ENCODE data around the gene SLFN12L. TPM values are rescaled to one million over a fixed set of nuclear protein-coding genes. Genes with fewer than 3 reads are reported as not detected.
A peak's percentile ranks its signal among the peaks of the same experiment; 100 is the strongest.

Gene SLFN12L
- total and polyA plus RNA-seq, 9 of the 15 experiments (the other 6 are each of a cell fraction or from before 2014, with no cell fraction given) = 0.04 to 0.31 (median 0.08) TPM; not detected in 3

DNA sequence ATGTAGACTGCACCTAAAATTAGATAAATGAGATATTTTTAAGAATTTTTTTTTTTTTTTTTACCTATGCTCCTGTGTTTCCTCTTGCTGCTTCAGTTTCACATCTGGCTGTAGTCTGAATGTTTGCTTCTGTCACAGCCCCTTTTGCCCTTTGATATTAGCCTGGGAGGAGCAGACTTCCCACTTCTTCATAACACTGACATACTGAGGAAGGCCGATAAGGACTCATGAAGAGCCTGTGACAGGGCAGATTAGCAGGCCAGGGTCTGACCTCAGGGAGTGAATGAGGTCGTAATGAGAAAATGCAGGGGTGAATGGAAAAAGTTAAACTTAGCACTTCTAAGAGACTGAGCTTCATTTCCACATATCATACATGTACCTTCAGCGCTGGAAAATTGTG lies 23.2 kb upstream of the SLFN12L start, which contains the start of gene SLFN14 (continued):
- TF ChIP-seq NFE2L1 (tag; IDR thresholded peaks at IDR 0.05; ENCODE audit: borderline replicate concordance, low read depth) (no peak), GTF2A2 (tag; IDR thresholded peaks at IDR 0.05) (no peak), XRCC5 (IDR thresholded peaks at IDR 0.05; ENCODE audit: low read depth, low read length) (no peak), HNRNPK (IDR thresholded peaks at IDR 0.05; ENCODE audit: low read depth, low read length, poor library complexity, severe bottlenecking) (no peak), CBFA2T2 (conservative IDR thresholded peaks at IDR 0.05) (peak; percentile 99), ZKSCAN8 (CRISPR knock-in tag; IDR thresholded peaks at IDR 0.05) (peak; percentile 80; the same call in 1 of the 2 replicates), SRSF1 (IDR thresholded peaks at IDR 0.05; ENCODE audit: low read depth, low read length) (no peak), NFE2 (IDR thresholded peaks at IDR 0.05; ENCODE audit: low read depth) (peak; percentile 72), NR2F6 (CRISPR knock-in tag; IDR thresholded peaks at IDR 0.05) (no peak), CHD1 (IDR thresholded peaks at IDR 0.05; ENCODE audit: low read length) (no peak), RUNX1 (IDR thresholded peaks at IDR 0.05; ENCODE audit: low read depth) (peak; percentile 84; the same call in 1 of the 2 replicates), ESRRB (CRISPR knock-in tag; IDR thresholded peaks at IDR 0.05; ENCODE audit: borderline replicate concordance) (no peak), POLR2A (conservative IDR thresholded peaks at IDR 0.05) (peak; percentile 67), COPS2 (conservative IDR thresholded peaks at IDR 0.05) (no peak), NR2C2 (CRISPR knock-in tag; IDR thresholded peaks at IDR 0.05) (no peak), NR2C2 (tag; IDR thresholded peaks at IDR 0.05) (peak; percentile 90), DMBX1 (CRISPR knock-in tag; IDR thresholded peaks at IDR 0.05; ENCODE audit: borderline replicate concordance) (peak; percentile 91), SMAD1 (IDR thresholded peaks at IDR 0.05; ENCODE audit: low read depth, low read length, partially characterized antibody) (peak; percentile 79), ZNF436 (CRISPR knock-in tag; IDR thresholded peaks at IDR 0.05) (no peak)
- TF ChIP-seq, protein P1, sequence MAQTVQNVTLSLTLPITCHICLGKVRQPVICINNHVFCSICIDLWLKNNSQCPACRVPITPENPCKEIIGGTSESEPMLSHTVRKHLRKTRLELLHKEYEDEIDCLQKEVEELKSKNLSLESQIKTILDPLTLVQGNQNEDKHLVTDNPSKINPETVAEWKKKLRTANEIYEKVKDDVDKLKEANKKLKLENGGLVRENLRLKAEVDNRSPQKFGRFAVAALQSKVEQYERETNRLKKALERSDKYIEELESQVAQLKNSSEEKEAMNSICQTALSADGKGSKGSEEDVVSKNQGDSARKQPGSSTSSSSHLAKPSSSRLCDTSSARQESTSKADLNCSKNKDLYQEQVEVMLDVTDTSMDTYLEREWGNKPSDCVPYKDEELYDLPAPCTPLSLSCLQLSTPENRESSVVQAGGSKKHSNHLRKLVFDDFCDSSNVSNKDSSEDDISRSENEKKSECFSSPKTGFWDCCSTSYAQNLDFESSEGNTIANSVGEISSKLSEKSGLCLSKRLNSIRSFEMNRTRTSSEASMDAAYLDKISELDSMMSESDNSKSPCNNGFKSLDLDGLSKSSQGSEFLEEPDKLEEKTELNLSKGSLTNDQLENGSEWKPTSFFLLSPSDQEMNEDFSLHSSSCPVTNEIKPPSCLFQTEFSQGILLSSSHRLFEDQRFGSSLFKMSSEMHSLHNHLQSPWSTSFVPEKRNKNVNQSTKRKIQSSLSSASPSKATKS (CRISPR knock-in tag; IDR thresholded peaks at IDR 0.05) = no peak
- TF ChIP-seq, protein P2, sequence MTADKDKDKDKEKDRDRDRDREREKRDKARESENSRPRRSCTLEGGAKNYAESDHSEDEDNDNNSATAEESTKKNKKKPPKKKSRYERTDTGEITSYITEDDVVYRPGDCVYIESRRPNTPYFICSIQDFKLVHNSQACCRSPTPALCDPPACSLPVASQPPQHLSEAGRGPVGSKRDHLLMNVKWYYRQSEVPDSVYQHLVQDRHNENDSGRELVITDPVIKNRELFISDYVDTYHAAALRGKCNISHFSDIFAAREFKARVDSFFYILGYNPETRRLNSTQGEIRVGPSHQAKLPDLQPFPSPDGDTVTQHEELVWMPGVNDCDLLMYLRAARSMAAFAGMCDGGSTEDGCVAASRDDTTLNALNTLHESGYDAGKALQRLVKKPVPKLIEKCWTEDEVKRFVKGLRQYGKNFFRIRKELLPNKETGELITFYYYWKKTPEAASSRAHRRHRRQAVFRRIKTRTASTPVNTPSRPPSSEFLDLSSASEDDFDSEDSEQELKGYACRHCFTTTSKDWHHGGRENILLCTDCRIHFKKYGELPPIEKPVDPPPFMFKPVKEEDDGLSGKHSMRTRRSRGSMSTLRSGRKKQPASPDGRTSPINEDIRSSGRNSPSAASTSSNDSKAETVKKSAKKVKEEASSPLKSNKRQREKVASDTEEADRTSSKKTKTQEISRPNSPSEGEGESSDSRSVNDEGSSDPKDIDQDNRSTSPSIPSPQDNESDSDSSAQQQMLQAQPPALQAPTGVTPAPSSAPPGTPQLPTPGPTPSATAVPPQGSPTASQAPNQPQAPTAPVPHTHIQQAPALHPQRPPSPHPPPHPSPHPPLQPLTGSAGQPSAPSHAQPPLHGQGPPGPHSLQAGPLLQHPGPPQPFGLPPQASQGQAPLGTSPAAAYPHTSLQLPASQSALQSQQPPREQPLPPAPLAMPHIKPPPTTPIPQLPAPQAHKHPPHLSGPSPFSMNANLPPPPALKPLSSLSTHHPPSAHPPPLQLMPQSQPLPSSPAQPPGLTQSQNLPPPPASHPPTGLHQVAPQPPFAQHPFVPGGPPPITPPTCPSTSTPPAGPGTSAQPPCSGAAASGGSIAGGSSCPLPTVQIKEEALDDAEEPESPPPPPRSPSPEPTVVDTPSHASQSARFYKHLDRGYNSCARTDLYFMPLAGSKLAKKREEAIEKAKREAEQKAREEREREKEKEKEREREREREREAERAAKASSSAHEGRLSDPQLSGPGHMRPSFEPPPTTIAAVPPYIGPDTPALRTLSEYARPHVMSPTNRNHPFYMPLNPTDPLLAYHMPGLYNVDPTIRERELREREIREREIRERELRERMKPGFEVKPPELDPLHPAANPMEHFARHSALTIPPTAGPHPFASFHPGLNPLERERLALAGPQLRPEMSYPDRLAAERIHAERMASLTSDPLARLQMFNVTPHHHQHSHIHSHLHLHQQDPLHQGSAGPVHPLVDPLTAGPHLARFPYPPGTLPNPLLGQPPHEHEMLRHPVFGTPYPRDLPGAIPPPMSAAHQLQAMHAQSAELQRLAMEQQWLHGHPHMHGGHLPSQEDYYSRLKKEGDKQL (CRISPR knock-in tag; IDR thresholded peaks at IDR 0.05; ENCODE audit: borderline replicate concordance) = no peak
- TF ChIP-seq, protein P3, sequence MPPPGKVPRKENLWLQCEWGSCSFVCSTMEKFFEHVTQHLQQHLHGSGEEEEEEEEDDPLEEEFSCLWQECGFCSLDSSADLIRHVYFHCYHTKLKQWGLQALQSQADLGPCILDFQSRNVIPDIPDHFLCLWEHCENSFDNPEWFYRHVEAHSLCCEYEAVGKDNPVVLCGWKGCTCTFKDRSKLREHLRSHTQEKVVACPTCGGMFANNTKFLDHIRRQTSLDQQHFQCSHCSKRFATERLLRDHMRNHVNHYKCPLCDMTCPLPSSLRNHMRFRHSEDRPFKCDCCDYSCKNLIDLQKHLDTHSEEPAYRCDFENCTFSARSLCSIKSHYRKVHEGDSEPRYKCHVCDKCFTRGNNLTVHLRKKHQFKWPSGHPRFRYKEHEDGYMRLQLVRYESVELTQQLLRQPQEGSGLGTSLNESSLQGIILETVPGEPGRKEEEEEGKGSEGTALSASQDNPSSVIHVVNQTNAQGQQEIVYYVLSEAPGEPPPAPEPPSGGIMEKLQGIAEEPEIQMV (tag; conservative IDR thresholded peaks at IDR 0.05; ENCODE audit: low read depth) = no peak

Data from K562 (cell line).